NCI-H82 treated with DMSO at 0.1 percent for 48 hours (cell line): ENCODE data around the gene TPRN.

ENCODE experiments used
- DNase-seq: peaks from one replicate; lab custom pipeline; 2025; ENCODE audit not compliant: unreplicated experiment; lab: John Stamatoyannopoulos, UW

The TPRN gene

DNA sequence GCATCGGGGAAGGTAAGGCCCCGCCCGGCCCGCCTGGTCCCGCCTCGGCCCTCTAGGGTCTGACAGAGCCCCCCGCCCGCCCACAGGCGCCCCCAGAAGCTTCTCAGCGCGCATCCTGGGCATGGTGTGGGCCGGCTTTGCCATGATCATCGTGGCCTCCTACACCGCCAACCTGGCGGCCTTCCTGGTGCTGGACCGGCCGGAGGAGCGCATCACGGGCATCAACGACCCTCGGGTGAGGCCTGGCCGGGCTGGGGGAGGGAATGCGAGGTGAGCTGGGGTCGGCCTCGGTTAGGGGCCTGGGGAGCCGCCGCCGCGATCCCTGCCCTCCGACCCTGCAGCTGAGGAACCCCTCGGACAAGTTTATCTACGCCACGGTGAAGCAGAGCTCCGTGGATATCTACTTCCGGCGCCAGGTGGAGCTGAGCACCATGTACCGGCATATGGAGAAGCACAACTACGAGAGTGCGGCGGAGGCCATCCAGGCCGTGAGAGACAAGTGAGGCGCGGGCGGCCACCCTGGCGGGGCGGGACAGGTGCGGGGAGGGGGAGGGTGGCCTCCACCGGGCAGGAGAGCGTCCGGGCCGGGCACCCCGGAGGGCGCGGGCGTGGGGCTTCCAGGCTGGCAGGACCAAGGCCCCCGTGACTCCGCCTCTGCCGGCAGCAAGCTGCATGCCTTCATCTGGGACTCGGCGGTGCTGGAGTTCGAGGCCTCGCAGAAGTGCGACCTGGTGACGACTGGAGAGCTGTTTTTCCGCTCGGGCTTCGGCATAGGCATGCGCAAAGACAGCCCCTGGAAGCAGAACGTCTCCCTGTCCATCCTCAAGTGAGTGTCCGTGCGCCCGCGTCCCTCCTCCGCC lies 37.8 kb downstream of the TPRN start:
- no peak for DNase-seq

DNA sequence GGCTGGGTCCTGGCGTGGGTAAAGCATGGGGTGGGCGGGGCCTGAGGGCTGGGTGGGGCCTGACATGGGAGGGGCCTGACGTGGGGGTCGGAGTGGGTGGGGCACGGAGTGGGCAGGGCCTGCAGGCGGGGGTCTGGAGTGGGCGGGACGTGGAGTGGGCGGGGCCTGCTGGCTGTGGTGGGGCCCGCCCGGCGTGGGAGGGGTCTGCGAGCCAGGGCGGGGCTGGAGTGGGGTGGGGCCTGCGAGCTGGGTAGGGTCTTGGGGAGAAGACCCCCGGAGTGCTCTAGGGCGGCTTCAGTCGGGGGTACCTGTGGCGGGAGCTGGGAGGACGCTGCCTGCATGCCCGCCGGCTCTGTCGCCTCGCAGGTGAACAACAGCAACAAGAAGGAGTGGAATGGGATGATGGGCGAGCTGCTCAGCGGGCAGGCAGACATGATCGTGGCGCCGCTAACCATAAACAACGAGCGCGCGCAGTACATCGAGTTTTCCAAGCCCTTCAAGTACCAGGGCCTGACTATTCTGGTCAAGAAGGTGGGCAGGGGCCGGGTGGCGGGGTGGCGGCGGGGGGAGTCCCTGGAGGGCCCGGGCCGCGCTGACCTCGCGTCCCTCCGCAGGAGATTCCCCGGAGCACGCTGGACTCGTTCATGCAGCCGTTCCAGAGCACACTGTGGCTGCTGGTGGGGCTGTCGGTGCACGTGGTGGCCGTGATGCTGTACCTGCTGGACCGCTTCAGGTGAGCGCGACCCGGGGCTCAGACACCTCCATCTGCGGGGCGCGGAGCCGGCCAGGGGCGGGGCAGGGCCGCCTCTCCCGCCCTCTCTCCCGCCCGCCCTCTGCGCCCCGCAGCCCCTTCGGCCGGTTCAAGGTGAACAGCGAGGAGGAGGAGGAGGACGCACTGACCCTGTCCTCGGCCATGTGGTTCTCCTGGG lies 38.7 kb downstream of the TPRN start:
- no peak for DNase-seq

DNA sequence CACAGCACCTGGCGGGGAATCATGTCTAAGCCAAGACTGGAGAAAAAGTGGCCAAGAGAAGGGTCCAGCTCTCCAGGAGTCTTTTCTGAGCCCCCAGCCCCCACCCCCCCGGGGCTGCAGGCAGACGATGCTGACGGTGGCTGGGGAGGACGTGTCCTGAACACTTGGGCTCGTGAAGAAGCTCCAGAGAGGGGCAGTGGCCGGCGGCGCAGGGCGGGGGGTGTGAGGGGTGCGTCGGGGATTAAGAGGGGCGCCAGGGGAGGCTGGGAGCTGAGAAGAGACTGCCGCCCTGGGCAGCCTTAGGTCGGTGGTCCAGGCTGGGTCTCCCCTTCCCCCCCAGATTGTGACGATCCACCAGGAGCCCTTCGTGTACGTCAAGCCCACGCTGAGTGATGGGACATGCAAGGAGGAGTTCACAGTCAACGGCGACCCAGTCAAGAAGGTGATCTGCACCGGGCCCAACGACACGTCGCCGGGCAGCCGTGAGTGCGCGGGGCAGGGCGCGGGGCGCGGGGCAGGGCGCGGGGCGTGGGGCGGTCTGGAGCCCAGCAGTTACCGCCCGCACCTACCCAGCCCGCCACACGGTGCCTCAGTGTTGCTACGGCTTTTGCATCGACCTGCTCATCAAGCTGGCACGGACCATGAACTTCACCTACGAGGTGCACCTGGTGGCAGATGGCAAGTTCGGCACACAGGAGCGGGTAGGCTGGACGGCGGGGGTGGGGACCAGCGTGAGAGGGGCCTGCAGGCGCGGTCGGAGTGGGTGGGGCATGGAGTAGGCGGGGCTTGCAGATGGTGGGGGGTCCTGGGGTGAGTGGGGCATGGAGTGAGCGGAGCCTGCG lies 39.6 kb downstream of the TPRN start:
- DNase-seq, result no peak

DNA sequence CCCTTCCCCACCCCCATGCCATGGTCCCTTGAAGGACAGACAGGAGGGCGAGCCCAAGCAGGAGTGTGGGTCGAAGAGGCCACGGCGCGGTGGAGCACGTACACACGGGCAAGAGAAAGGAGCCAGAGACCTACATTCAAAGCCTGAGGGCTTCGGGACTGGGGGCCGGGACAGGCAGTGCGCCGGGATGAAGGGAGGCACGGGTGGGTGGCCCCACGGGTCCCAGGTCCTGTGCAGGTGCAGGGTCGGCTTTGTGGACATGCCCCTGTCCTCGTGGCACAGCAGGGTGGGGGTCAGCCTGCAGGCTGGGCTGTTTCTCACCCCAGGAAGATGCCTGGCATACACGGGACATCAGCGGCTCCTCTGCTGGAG lies 40.5 kb downstream of the TPRN start:
- DNase-seq, result no peak

DNA sequence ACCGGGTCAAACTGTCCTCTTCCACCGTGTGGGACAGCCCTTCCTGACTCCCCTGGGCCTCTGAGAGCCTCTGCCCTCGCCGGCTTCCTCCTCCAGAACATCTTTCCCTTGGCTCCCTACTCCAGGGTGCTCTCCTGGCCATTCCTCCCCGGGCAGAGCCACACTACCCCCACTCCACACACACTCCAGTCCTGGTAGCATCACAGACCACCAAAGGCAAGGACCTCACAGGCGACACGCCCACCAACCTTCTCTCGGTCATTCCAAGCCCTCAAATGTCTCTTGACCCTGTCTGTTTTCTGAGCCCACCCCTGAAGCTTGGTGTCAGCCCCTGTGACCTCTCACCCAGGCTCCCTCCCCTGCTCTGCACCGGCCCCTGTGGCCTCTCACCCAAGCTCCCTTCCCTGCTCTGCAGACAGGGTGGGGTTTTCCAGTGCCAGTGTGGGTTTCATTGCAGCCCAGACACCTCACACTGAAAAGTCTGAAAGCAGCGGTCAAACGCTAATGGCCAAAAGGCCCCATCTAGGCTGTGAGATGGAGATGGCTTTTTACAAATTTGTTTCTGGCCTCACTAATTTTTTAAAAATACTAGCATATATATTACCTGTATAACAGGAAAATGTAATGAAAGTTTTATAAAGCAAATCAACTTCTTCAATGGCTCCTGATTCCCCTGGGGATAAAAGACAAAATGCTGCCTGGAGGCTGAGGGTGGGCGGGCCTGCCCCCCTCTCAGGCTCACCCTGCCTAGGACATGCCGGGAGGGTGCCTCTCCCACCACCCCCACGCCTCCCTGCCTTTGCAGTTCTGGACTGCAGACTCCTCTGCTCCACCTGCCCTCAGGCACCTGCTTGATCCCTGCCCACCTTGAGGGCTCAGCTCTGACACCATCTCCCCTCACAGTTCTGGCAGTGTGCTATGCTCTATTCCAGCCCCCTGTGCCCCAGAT lies 41.2 kb downstream of the TPRN start:
- DNase-seq, result no peak

DNA sequence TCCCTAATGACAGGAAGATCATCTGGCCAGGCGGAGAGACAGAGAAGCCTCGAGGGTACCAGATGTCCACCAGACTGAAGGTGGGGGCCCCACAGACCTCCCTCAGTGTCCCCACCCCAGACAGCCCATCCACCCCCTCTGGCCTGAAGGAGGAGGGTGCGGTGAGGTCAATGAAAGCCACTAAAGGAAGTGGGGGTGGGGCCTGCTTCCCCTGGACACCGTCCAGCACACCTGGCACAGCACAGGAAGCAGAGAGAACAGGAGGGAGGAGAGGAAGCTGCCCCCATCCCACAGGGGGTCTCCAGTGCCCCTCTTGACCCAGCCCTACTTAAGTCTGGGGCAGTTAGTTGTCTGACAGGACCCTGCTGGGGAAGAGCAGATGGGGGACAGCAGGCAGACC lies 41.9 kb downstream of the TPRN start:
- DNase-seq, result no peak

DNA sequence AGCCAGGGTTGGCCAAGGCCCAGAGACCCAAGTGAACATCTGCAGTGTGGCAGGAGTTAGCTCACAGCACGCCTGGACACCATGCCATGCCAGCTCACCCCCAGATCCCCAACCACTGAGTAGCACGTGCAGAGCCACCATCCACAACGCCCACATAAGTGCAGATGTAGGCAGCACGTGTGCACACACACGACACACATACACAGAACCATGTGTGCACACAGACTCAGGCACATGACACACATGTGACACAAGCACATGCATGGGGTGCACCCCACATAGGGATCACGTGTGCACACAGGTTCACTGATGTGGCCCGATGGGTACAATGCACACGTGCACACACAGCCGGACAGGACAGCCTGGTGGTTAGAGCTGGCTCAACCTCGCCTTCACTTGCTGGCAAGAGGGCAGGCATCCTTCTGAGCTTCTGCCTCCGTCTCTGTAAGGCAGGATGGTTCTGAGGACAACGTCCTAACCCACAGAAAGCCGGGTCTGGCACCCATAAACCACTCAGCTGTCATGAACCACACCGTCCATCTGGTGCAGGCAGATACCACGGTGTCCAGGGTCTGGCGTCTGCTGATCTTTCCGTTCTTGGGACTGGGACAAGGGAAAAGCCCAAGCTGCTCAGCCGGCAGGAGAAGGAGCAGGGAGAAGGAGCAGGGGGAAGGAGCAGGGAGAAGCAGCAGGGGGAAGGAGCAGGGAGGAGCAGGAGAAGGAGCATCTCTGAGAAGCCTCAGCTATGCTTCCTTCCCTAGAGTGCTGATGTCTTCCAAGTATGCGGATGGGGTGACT lies 42.7 kb downstream of the TPRN start:
- DNase-seq, result no peak

DNA sequence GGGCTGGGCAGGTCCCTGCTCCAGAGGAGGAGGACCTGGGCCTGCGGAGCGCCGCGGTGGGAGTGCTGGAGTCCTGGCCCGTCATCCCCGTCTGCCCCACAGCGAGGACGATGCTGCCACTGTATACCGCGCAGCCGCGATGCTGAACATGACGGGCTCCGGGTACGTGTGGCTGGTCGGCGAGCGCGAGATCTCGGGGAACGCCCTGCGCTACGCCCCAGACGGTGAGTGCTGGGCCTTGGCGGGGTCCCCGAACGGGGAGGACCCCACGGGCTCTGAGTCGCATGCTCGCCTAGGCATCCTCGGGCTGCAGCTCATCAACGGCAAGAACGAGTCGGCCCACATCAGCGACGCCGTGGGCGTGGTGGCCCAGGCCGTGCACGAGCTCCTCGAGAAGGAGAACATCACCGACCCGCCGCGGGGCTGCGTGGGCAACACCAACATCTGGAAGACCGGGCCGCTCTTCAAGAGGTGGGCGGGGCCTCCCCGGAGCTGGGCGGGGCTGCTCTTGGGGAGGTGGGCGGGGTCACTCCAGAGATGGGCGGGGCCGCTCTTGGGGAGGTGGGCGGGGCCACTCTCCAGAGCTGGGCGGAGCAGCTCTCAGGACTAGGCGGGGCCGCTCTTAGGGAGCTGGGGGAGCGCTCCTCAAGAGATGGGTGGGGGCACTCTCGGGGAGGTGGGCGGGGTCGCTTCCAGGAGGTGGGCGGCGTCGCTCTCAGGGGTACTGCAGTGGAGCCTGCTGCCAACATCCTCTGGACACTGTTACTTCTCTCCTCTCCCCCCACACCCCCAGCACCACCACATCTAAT lies 43.8 kb downstream of the TPRN start:
- DNase-seq, result no peak

DNA sequence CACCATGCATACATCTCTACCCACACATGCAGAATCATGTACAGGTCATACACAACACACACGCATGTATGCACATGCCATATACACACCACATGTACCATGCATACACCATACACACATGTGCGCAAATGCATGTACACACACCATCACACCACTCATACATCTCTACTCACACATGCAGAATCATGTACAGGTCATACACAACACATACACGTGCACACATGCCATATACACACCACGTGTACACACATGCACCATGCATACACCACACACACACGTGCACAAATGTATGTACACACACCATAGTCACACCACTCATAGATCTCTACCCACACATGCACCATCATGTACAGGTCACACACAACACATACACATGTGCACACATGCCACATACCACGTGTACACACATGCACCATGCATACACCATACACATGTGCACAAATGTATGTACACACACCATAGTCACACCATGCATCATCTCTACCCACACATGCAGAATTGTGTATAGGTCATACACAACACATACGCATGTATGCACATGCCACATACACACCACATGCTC lies 47.6 kb downstream of the TPRN start:
- no peak for DNase-seq

DNA sequence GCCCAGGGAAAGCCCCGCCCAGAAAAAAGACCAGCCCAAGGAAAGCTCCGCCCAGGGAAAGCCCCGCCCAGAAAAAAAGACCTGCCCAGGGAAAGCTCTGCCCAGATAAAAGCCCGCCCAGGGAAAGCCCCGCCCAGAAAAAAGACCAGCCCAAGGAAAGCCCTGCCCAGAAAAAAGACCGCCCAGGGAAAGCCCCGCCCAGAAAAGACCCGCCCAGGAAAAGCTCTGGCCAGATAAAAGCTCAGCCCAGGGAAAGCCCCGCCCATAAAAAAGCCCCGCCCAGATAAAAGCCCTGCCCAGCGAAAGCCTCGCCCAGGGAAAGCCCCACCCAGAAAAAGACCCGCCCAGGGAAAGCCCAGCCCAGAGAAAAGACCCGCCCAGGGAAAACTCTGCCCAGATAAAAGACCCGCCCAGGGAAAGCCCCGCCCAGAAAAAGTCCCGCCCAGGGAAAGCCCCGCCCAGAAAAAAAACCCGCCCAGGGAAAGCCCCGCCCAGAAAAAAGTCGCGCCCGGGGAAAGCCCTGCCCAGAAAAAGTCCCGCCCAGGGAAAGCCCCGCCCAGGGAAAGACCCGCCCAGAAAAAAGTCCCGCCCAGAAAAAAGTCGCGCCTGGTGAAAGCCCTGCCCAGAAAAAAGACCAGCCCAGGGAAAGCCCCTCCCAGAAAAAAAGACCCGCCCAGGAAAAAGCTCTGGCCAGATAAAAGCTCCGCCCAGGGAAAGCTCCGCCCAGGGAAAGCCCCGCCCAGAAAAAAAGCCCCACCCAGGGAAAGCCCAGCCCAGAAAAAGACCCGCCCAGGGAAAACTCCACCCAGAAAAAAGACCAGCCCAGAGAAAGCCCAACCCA lies 49.7 kb downstream of the TPRN start:
- DNase-seq, result peak; percentile 97

DNA sequence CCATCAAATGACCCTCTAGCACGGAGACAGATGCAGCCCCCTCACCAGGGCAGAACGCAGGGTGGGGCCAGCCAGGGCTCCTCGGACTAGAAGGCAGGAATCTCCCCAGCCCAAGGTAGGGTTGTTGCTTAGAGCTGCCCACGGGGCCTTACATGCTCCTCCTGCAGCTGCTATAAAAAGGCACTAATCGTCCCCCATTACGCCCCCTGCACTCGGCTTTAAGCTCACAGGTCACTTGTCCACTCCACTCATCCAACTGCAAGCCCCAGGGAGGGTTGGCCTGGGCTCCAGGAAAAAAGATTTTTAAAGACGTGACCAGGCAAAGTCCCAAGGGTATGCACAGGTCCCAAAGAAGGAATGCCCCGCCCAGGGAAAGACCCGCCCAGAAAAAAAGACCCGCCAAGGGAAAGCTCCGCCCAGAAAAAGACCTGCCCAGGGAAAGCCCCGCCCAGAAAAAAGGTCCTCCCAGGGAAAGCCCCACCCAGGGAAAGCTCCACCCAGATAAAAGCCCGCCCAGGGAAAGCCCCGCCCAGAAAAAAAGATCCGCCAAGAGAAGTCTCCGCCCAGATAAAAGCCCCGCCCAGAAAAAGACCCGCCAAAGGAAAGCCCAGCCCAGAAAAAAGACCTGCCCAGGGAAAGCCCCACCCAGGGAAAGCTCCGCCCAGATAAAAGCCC lies 50.5 kb downstream of the TPRN start:
- DNase-seq, result peak; percentile 97

DNA sequence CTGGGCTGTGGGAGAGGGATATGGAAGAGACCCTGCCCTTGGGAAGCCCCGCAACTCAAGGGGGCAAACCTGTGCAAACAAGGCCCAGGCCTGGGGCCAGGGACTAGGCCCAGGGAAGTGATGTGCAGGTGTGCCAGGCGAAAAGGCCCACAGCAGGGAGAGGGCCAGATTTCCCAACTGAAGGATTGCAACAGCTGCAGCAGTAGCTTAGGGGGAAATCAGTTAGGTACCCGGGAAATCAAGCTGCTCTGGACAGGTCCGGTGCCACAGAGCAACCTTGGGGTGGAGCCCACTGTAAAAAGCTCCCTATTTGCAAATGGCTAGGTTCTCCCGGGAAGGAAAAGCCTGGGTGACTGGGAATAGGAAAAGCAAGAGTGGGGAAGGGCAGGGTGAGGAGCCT lies 51.2 kb downstream of the TPRN start:
- DNase-seq, result no peak

DNA sequence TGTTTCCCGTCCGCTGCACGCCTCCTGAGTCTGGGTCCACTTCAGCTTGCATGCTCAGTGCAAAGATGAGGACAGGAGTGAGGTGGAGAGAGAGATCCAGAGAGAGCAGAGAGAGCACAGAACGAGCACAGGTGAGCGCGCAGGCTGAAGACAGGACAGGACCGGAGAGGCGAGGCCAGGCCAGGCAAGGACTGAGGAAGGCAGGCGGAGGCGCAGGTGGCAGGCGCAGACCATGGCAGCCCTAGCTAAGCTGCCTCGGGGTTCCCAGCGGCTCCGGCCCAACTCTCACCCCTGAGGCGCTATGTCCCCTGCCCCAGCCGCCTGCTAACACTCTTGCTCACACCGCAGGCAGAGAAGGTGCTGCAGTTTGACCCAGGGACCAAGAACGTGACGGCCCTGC lies 51.9 kb downstream of the TPRN start:
- DNase-seq, result no peak

DNA sequence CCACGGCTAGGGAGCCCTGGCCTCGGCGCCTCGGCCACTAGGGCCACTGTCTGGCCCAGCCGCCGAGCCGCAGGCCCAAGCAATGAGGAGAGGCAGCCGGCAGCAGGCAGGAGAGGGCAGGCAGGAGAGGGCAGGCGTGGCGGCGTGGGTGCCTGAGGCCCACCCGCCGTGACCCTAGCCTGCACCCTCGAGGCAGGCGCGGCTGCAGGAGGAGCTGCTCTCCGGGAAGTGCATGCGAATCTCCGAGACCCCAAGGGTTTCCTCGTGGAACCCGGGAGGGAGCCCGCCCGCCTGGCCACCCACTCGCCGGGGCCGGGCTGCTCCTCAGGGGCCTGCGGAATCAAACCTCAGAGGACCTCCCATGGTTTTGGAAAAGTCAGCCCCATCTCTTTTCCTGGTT lies 52.3 kb downstream of the TPRN start:
- DNase-seq, result no peak

DNA sequence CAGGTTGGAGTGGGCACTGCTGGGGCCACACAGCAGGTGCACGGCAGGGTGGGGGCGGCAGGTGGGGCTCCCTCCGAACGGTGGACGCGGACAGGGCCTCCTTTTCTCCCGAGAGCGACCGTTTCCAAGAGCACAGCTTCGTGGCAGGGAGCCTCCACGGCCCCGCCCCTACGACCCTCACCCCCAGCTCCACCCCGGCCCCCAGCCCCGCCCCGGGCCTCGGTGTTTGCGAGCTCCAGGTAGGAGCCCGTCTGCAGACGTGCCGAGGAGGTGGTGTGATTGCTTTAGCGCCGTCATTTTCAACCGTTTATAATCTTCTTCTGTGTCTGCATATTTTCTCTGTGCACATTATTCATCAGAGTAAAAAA lies 52.8 kb downstream of the TPRN start:
- no peak for DNase-seq

DNA sequence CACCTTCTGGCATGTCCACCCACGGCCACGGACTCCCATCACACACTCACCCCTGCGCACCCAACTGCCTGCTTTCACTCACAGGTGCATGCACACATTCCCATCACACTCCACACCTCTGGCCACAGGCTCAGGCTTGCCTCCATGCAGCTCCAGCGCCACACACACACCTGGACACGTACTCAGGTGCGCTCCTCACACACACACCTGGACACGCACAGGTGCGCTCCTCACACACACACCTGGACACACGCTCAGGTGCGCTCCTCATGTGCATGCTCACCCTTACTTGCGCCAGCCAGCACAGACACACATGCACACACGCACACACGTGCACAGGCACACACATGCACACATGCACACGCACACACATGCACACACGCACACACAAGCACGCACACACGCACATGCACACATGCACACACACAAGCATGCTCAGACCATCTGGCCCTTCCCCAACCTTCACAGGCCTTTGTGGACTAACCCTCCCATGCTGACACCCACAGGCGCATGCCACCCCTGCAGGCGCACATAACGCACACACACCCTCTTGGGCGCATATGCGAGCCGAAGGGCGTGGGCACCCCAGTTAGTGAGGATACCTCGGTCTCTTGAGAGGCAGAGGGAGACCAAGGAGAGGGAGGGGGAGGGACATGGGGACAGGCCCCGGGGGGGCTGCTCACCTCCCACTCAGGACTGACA lies 53.3 kb downstream of the TPRN start:
- DNase-seq, result no peak
